AG04449 (cell line): ENCODE measurements around the gene CATSPERD.

Source experiments
- CTCF ChIA-PET: fragments of 350-600 bp; formaldehyde crosslinking; extraction: SDS; loops from one replicate; lab custom pipeline; 2021; ENCODE audit warnings: antibody characterized with exemption; lab: Yijun Ruan, JAX
- POLR2A ChIA-PET: fragments of 400-600, 350-600 bp; formaldehyde crosslinking; extraction: SDS; loops from one replicate; lab custom pipeline; 2020; ENCODE audit warnings: antibody characterized with exemption, inconsistent platforms; lab: Yijun Ruan, JAX
- DNase-seq: peaks from one replicate; pipeline ENCODE4 v3.0.0-alpha.2; 2010; ENCODE audit warnings: low read depth, low spot score
- H3K4me3 ChIP-seq: 2 replicates; pipeline ENCODE4 v1.5.1; 2011; ENCODE audit warnings: low read depth, mild to moderate bottlenecking, control low read depth, low read length
- CTCF ChIP-seq: IDR thresholded peaks from one replicate; pipeline ENCODE4 v1.5.1; 2011; ENCODE audit warnings: mild to moderate bottlenecking, moderate library complexity, low read length, control low read depth, inconsistent platforms; ENCODE audit not compliant: insufficient read depth; ENCODE audit errors: missing control alignments

The CATSPERD gene

GRCh38 chr19:5690125-5690954 lies 30.1 kb upstream of the CATSPERD start, which contains the start of gene RPL36:
Gene RPL36, plus strand, starts transcription at chr19:5690295. Its CDS starts 213 bp downstream, at chr19:5690508.
- POLR2A ChIA-PET, result interaction anchor here (0.6 to 2.7 kb wide), 18 partner anchors 8 to 142 kb away, joined by 3 to 19 read pairs (median 4); partner anchors contain the start of genes CATSPERD, LONP1, SAFB and SAFB2
- peak; percentile 57 for DNase-seq
- CTCF ChIA-PET, result interaction anchor here (0.6 to 5.3 kb wide), 27 partner anchors 8 to 114 kb away, joined by 3 to 58 read pairs (median 4); partner anchors contain the start of genes CATSPERD, HSD11B1L and LONP1
- H3K4me3 ChIP-seq, result peak within 1 kb of the TSS; percentile 98
- TF ChIP-seq CTCF, result peak; percentile 99

- no peak for DNase-seq
- peak overlapping the region; percentile 98 for H3K4me3 ChIP-seq
- TF ChIP-seq CTCF, result no peak
- ChIA-PET CTCF (interaction anchor here (0.7 to 1.7 kb wide), 13 partner anchors 7 to 103 kb away, joined by 3 to 12 read pairs (median 4); no protein-coding TSS in a partner anchor), POLR2A (interaction anchor here (0.6 to 2.7 kb wide), 8 partner anchors 8 to 143 kb away, joined by 3 to 19 read pairs (median 4); partner anchors contain the start of genes CATSPERD and LONP1)
Measured at GRCh38 chr19:5690955-5691821, 29.2 kb upstream of the CATSPERD start.

GRCh38 chr19:5691822-5692722 lies 28.4 kb upstream of the CATSPERD start:
- CTCF ChIA-PET, result interaction anchor here (0.8 to 1.7 kb wide), 7 partner anchors 10 to 102 kb away, joined by 3 to 12 read pairs (median 5); no protein-coding TSS in a partner anchor
- TF ChIP-seq CTCF, result no peak
- DNase-seq, result no peak
- peak overlapping the region; percentile 98 for H3K4me3 ChIP-seq
- POLR2A ChIA-PET, result interaction anchor here (1.1 to 2.7 kb wide), 4 partner anchors 20 to 144 kb away, joined by 3 to 19 read pairs (median 6); no protein-coding TSS in a partner anchor

- TF ChIP-seq CTCF, result no peak
- no peak for DNase-seq
- no peak overlapping the region for H3K4me3 ChIP-seq
- ChIA-PET POLR2A (no interaction called here), CTCF (no interaction called here)
Measured at GRCh38 chr19:5692723-5693194, 27.7 kb upstream of the CATSPERD start.

- ChIA-PET POLR2A (no interaction called here), CTCF (no interaction called here)
- DNase-seq, result no peak
- H3K4me3 ChIP-seq, result no peak overlapping the region
- TF ChIP-seq CTCF, result no peak
Measured at GRCh38 chr19:5693195-5694166, 27.0 kb upstream of the CATSPERD start.
